ENCODE results near the gene RBM15B.

DNA sequence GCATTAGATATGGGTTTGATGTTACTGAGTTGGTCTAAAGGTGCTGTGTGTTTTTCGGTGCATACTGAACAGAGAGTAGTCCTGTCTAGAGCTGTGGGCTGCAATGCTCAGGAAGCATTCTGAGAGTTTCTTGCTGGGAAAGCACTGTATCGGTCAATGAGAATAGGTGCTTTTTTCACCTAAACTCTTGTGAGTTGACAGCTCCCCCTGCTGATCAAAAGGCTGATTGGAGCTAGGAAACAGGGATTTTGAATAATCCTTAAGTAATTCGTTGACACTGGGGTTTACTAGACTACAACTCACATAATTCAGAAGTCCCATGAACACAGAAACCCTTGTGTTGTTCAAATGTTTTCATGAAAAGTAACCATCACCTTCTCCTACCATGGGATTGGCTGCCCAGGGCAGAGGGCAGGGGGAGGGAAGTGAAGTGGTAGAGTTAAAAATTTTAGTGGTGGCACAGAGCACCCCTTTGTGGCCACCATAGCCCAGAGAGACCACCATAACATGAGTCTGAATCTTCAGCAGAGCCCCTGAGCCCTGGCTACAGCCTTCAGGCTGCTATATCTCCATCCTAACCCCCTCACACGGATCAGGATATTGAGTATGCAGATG, 19.0 kb upstream of the RBM15B start:
- peak; percentile 90 for TF ChIP-seq CTCF (IDR thresholded peaks at IDR 0.05; ENCODE audit: low read depth, low read length)
- TF ChIP-seq EZH2phosphoT487 (IDR thresholded peaks at IDR 0.05; ENCODE audit: low read depth), result no peak
